MM.1S (cell line): ENCODE measurements around the gene MSGN1.
A peak's percentile ranks its signal among the peaks of the same experiment; 100 is the strongest.

Experiments used
- DNase-seq: peaks from one replicate; pipeline ENCODE4 v3.0.0-alpha.2; 2015
- H2AFZ ChIP-seq: fragments of 300-600 bp; sonication (generic); 2 replicates; pipeline ENCODE4 v1.6.0; 2016; ENCODE audit warnings: antibody characterized with exemption, low read length
- H3F3A ChIP-seq: fragments of 300-600 bp; sonication (generic); 2 replicates; pipeline ENCODE4 v1.6.1; 2016; ENCODE audit warnings: mild to moderate bottlenecking, antibody characterized with exemption, low read length, moderate library complexity, mixed read lengths; ENCODE audit not compliant: insufficient read depth
- H3K27ac ChIP-seq: fragments of 300-600 bp; sonication (generic); 2 replicates; pipeline ENCODE4 v1.5.1; 2016; ENCODE audit warnings: mild to moderate bottlenecking, low read length
- H3K27me3 ChIP-seq: fragments of 300-600 bp; sonication (generic); replicated peaks from 2 replicates; pipeline ENCODE4 v1.6.0; 2016; ENCODE audit warnings: low read length; ENCODE audit not compliant: insufficient read depth
- H3K36me3 ChIP-seq: fragments of 300-600 bp; sonication (generic); replicated peaks from 2 replicates; pipeline ENCODE4 v1.6.1; 2016; ENCODE audit warnings: mild to moderate bottlenecking, low read length, mixed read lengths; ENCODE audit not compliant: insufficient read depth
- H3K4me1 ChIP-seq: fragments of 300-600 bp; sonication (generic); 2 replicates; pipeline ENCODE4 v1.6.1; 2016; ENCODE audit warnings: low read length, mixed read lengths
- H3K4me2 ChIP-seq: fragments of 300-600 bp; sonication (generic); 2 replicates; pipeline ENCODE4 v1.6.0; 2016; ENCODE audit warnings: low read depth, low read length
- H3K4me3 ChIP-seq: fragments of 300-600 bp; sonication (generic); 2 replicates; pipeline ENCODE4 v1.5.1; 2016; ENCODE audit warnings: low read length, mixed read lengths
- H3K79me2 ChIP-seq: fragments of 300-600 bp; sonication (generic); 2 replicates; pipeline ENCODE4 v1.6.1; 2016; ENCODE audit warnings: mixed run types, low read length, mixed read lengths
- H3K9ac ChIP-seq: fragments of 300-600 bp; sonication (generic); 2 replicates; pipeline ENCODE4 v1.6.1; 2016; ENCODE audit warnings: low read length, mixed read lengths
- H3K9me2 ChIP-seq: fragments of 300-600 bp; sonication (generic); replicated peaks from 2 replicates; pipeline ENCODE4 v1.6.1; 2016; ENCODE audit warnings: mild to moderate bottlenecking, low read length, mixed read lengths; ENCODE audit not compliant: insufficient read depth
- H3K9me3 ChIP-seq: fragments of 300-600 bp; sonication (generic); replicated peaks from 2 replicates; pipeline ENCODE4 v1.6.1; 2016; ENCODE audit warnings: mild to moderate bottlenecking, low read length, mixed read lengths; ENCODE audit not compliant: insufficient read depth
- H4K20me1 ChIP-seq: fragments of 300-600 bp; sonication (generic); 2 replicates; pipeline ENCODE4 v1.6.1; 2016; ENCODE audit warnings: mild to moderate bottlenecking, low read length, moderate library complexity, mixed read lengths; ENCODE audit not compliant: insufficient read depth
- CTCF ChIP-seq: fragments of 300-600 bp; sonication (generic); IDR thresholded peaks from 2 replicates; pipeline ENCODE4 v1.5.1; 2016; ENCODE audit warnings: antibody characterized with exemption, low read length, mixed read lengths
- EZH2 ChIP-seq: fragments of 300-600 bp; sonication (generic); optimal IDR thresholded peaks from 2 replicates; pipeline ENCODE3; 2017; ENCODE audit warnings: low read depth, mild to moderate bottlenecking, antibody characterized with exemption, low read length, mixed read lengths
- EZH2phosphoT487 ChIP-seq: fragments of 300-600 bp; sonication (generic); IDR thresholded peaks from 2 replicates; pipeline ENCODE4 v1.6.1; 2018; ENCODE audit warnings: antibody characterized with exemption, low read length

The MSGN1 gene

GRCh38 chr2:17827316-17827715 is 11.1 kb downstream of the MSGN1 start:
- Histone ChIP-seq H2AFZ (no peak overlapping the region), H3K9me2 (no peaks in the 10 kb centered on the region), H3K4me1 (no peaks in the 10 kb centered on the region), H3K9ac (no peak overlapping the region), H3K27me3 (no peaks in the 10 kb centered on the region), H3K4me2 (no peak overlapping the region), H3K79me2 (no peaks in the 10 kb centered on the region), H4K20me1 (no peaks in the 10 kb centered on the region), H3F3A (no peaks in the 10 kb centered on the region), H3K9me3 (no peaks in the 10 kb centered on the region), H3K4me3 (no peak overlapping the region), H3K36me3 (no peaks in the 10 kb centered on the region), H3K27ac (no peak overlapping the region)
- TF ChIP-seq EZH2 = no peak
- TF ChIP-seq CTCF = no peak
- no peak for TF ChIP-seq EZH2phosphoT487
- no peak for DNase-seq

DNA sequence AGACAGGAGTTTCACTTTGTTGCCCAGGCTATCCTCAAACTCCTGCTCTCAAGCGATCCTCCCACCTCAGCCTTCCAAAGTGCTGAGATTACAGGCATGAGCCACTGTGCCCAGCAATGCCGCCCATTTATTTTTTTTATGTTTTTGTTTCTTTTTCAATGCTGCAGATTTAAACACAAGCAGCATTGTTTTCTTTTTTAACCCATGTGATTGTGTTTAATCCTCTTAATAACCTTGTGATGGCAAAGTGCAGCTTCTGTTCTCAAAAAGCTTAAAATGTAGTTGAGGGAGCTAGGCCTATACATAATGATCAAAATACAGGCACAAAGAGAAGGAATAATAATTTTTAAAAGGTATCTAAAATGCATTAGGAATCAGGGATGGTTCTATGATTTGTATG is 11.5 kb downstream of the MSGN1 start:
- no peak overlapping the region for H3K9ac ChIP-seq
- H3K9me3 ChIP-seq = no peaks in the 10 kb centered on the region
- no peak overlapping the region for H3K4me3 ChIP-seq
- H3K4me2 ChIP-seq = no peak overlapping the region
- no peak overlapping the region for H3K27ac ChIP-seq
- no peaks in the 10 kb centered on the region for H3F3A ChIP-seq
- no peaks in the 10 kb centered on the region for H3K9me2 ChIP-seq
- no peaks in the 10 kb centered on the region for H3K4me1 ChIP-seq
- H3K79me2 ChIP-seq = no peaks in the 10 kb centered on the region
- TF ChIP-seq EZH2 = no peak
- TF ChIP-seq CTCF = no peak
- TF ChIP-seq EZH2phosphoT487 = no peak
- no peaks in the 10 kb centered on the region for H3K36me3 ChIP-seq
- H3K27me3 ChIP-seq = no peaks in the 10 kb centered on the region
- DNase-seq = no peak
- H2AFZ ChIP-seq = no peak overlapping the region
- no peaks in the 10 kb centered on the region for H4K20me1 ChIP-seq

GRCh38 chr2:17830053-17831034 is 14.1 kb downstream of the MSGN1 start:
- no peaks in the 10 kb centered on the region for H3K27me3 ChIP-seq
- peak overlapping the region; percentile 65 for H2AFZ ChIP-seq
- no peaks in the 10 kb centered on the region for H3K9me2 ChIP-seq
- TF ChIP-seq EZH2 (no peak), CTCF (peak; percentile 85)
- no peaks in the 10 kb centered on the region for H3K4me1 ChIP-seq
- H3K4me3 ChIP-seq = peak overlapping the region; percentile 33; the same call in 1 of the 2 replicates
- no peak overlapping the region for H3K9ac ChIP-seq
- H4K20me1 ChIP-seq = no peaks in the 10 kb centered on the region
- no peak overlapping the region for H3K27ac ChIP-seq
- peak overlapping the region; percentile 71 for H3K4me2 ChIP-seq
- no peaks in the 10 kb centered on the region for H3F3A ChIP-seq
- H3K9me3 ChIP-seq = no peaks in the 10 kb centered on the region
- H3K79me2 ChIP-seq = no peaks in the 10 kb centered on the region
- no peaks in the 10 kb centered on the region for H3K36me3 ChIP-seq
- peak; percentile 37 for DNase-seq
